Stimulated activated CD8-positive, alpha-beta memory T cell treated with anti-CD3 and anti-CD28 coated beads, Interleukin-4, amount 100 ng/mL, for 24 hours (primary cell): ENCODE data around the gene DOK5.

Experiments used
- DNase-seq: peaks from one replicate; pipeline ENCODE4 v3.0.0-alpha.2; 2020; ENCODE audit warnings: low read depth

DOK5 gene

GRCh38 chr20:54560357-54560756 lies 85.0 kb downstream of the DOK5 start:
- DNase-seq: no peak

GRCh38 chr20:54565255-54565654 lies 89.9 kb downstream of the DOK5 start:
- no peak for DNase-seq

GRCh38 chr20:54566031-54566688 lies 90.8 kb downstream of the DOK5 start:
- DNase-seq: no peak

- no peak for DNase-seq
Measured at GRCh38 chr20:54570561-54570960, 95.2 kb downstream of the DOK5 start.

- no peak for DNase-seq
Measured at GRCh38 chr20:54572665-54573435, 97.5 kb downstream of the DOK5 start.

- no peak for DNase-seq
Measured at GRCh38 chr20:54573838-54574237, 98.4 kb downstream of the DOK5 start.

GRCh38 chr20:54576518-54576917 lies 101.1 kb downstream of the DOK5 start:
- DNase-seq: no peak

- no peak for DNase-seq
Measured at GRCh38 chr20:54577637-54578036, 102.2 kb downstream of the DOK5 start.

GRCh38 chr20:54585217-54585616 lies 109.8 kb downstream of the DOK5 start:
- no peak for DNase-seq

GRCh38 chr20:54587408-54587807 lies 112.0 kb downstream of the DOK5 start:
- DNase-seq: no peak

GRCh38 chr20:54589402-54590030 lies 114.1 kb downstream of the DOK5 start:
- no peak for DNase-seq

- DNase-seq: no peak
Measured at GRCh38 chr20:54590856-54591255, 115.5 kb downstream of the DOK5 start.

GRCh38 chr20:54596651-54597050 lies 121.3 kb downstream of the DOK5 start:
- no peak for DNase-seq

- no peak for DNase-seq
Measured at GRCh38 chr20:54598352-54598751, 123.0 kb downstream of the DOK5 start.

- DNase-seq: no peak
Measured at GRCh38 chr20:54600634-54601033, 125.2 kb downstream of the DOK5 start.

- no peak for DNase-seq
Measured at GRCh38 chr20:54601831-54602515, 126.6 kb downstream of the DOK5 start.

- no peak for DNase-seq
Measured at GRCh38 chr20:54605319-54605718, 129.9 kb downstream of the DOK5 start.

GRCh38 chr20:54606380-54606779 lies 131.0 kb downstream of the DOK5 start:
- no peak for DNase-seq

- no peak for DNase-seq
Measured at GRCh38 chr20:54608039-54608745, 132.8 kb downstream of the DOK5 start.

GRCh38 chr20:54608943-54609342 lies 133.6 kb downstream of the DOK5 start:
- DNase-seq: no peak

GRCh38 chr20:54611708-54612412 lies 136.5 kb downstream of the DOK5 start:
- no peak for DNase-seq
